ENCODE results near the gene SMIM10.
"Not testable (repeated sequence)": the region's sequence is repeated elsewhere in the genome, so short reads cannot be mapped to it uniquely, and the experiment has no call there.

SMIM10 gene

GRCh38 chrX:135024526-135024925, 33.7 kb downstream of the SMIM10 start:
- no peak overlapping the region for H3K27ac ChIP-seq (ENCODE audit: low read length)
- no peak for TF ChIP-seq EZH2phosphoT487 (IDR thresholded peaks at IDR 0.05; ENCODE audit: low read depth)
- no peak for TF ChIP-seq CTCF (IDR thresholded peaks at IDR 0.05; ENCODE audit: low read depth, low read length)

GRCh38 chrX:135030207-135030963, 39.6 kb downstream of the SMIM10 start:
- not testable (repeated sequence) for H3K79me2 ChIP-seq (ENCODE audit: low read length); H3K27ac ChIP-seq (ENCODE audit: low read length); H3K4me3 ChIP-seq (ENCODE audit: low read length); H3K36me3 ChIP-seq (replicated peaks; ENCODE audit: low read depth, low read length); H3K9me3 ChIP-seq (ENCODE audit: insufficient read depth, low read length); H3K27me3 ChIP-seq (ENCODE audit: low read depth, low read length); H4K20me1 ChIP-seq (ENCODE audit: insufficient read depth, low read length); H3K4me1 ChIP-seq (ENCODE audit: low read length); H3K9ac ChIP-seq (ENCODE audit: low read length); H2AFZ ChIP-seq (ENCODE audit: low read depth, low read length); H3K4me2 ChIP-seq (ENCODE audit: low read length)

More at GRCh38 chrX:135024526-135024925, 33.7 kb downstream of the SMIM10 start:
- no peak overlapping the region for H2AFZ ChIP-seq (ENCODE audit: low read depth, low read length)
- no peak overlapping the region for H3K4me2 ChIP-seq (ENCODE audit: low read length)
- H3K79me2 ChIP-seq (ENCODE audit: low read length): no peaks in the 10 kb centered on the region
- no peaks in the 10 kb centered on the region for H3K4me1 ChIP-seq (ENCODE audit: low read length)
- H3K4me3 ChIP-seq (ENCODE audit: low read length): no peak overlapping the region
- no peaks in the 10 kb centered on the region for H3K9me3 ChIP-seq (ENCODE audit: insufficient read depth, low read length)
- H3K9ac ChIP-seq (ENCODE audit: low read length): no peak overlapping the region
- no peaks in the 10 kb centered on the region for H3K36me3 ChIP-seq (replicated peaks; ENCODE audit: low read depth, low read length)
- H4K20me1 ChIP-seq (ENCODE audit: insufficient read depth, low read length): no peaks in the 10 kb centered on the region
- no peaks in the 10 kb centered on the region for H3K27me3 ChIP-seq (ENCODE audit: low read depth, low read length)

GRCh38 chrX:135041149-135042123, 50.6 kb downstream of the SMIM10 start:
- not testable (repeated sequence) for H3K4me3 ChIP-seq (ENCODE audit: low read length); H3K27ac ChIP-seq (ENCODE audit: low read length); H2AFZ ChIP-seq (ENCODE audit: low read depth, low read length); H3K79me2 ChIP-seq (ENCODE audit: low read length); H3K27me3 ChIP-seq (ENCODE audit: low read depth, low read length); H3K4me2 ChIP-seq (ENCODE audit: low read length); H3K4me1 ChIP-seq (ENCODE audit: low read length); H4K20me1 ChIP-seq (ENCODE audit: insufficient read depth, low read length); H3K9ac ChIP-seq (ENCODE audit: low read length); H3K9me3 ChIP-seq (ENCODE audit: insufficient read depth, low read length); H3K36me3 ChIP-seq (replicated peaks; ENCODE audit: low read depth, low read length)

Measured in OCI-LY3 (cell line).